Smooth muscle cell of trachea (primary cell): ENCODE results near the gene WDR90. TPM values are rescaled to one million over a fixed set of nuclear protein-coding genes. Genes with fewer than 3 reads are reported as not detected.

Experiments used
- total RNA-seq: library from RNA; depleted of rRNA; stranded (reverse); fragments of >200 nt; gene quantifications from 2 replicates; pipeline ENCODE4 v1.2.1, GENCODE V29; 2014

The WDR90 gene
- 9.4 and 16.3 TPM in 2 replicates for total RNA-seq

DNA sequence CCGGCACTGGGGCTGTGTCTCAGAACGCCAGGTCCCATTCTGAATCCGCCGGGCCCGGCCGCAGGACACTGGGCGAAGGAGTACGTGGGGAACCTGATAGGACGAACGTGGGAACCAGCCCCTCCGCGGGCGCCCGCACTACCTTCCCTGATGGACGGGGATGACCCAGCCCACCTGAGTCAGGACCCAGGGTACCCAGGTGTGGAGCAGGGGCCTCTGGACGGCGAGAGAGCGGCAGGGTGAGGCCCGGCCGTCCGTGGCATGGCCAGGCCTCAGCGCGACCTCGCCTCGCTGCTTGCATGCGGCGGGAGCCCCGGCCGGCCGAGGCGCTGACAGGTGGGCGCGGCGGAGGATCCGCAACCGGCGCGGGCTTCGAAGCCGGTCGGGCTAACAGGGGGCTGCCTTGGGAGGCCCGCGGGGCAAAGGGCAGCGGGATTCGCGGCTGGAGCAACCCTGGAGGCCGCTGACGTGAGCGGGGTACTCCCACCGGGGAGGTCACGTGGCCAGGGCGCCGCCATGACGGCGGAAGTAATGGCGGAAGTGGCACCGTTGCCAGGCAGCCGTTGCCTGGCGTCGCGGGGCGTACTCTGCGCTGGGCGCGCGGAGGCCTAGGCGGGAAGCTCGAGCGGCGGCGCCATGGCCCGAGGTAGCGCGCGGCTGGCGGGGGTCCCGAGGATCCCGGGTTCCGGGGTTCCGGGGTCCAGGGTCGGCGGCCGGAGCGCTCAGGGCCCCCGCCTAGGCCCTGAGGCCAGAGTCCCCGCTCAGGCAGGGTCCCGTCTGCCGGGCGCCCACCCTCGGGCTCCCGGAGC lies at the start of gene WDR90:
Gene WDR90, plus strand, starts transcription at position 585 of the 809 bp plus-strand sequence. Its CDS starts 52 bp downstream, at position 637.

DNA sequence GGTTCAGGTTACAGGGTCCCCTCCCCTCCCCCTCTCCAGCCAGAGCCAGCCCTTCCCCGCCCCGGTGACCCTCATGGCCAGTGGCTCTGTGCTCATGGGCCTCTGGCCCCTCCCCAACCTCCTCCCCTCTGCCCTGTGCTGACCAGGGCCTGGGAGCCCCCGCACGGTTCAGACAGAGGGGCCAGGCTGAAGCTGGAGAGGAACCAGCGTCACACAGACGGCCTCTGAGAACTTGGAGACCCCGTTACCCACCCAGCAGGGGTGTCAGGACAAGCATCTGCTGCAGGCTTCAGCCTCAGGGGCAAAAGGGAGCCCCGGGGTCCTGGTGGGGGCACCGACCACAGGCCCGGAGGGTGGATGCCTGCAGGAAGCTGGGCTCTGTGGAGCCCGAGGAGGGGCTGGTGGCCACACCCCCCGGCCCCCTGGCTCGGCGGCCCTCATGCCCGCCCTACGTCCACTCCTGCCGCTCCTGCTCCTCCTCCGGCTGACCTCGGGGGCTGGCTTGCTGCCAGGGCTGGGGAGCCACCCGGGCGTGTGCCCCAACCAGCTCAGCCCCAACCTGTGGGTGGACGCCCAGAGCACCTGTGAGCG lies 18.3 kb upstream of the WDR90 start, which contains the start of gene WFIKKN1:
Gene WFIKKN1, plus strand, starts transcription at position 171 of the 591 bp plus-strand sequence. Its CDS starts 269 bp downstream, at position 440.

DNA sequence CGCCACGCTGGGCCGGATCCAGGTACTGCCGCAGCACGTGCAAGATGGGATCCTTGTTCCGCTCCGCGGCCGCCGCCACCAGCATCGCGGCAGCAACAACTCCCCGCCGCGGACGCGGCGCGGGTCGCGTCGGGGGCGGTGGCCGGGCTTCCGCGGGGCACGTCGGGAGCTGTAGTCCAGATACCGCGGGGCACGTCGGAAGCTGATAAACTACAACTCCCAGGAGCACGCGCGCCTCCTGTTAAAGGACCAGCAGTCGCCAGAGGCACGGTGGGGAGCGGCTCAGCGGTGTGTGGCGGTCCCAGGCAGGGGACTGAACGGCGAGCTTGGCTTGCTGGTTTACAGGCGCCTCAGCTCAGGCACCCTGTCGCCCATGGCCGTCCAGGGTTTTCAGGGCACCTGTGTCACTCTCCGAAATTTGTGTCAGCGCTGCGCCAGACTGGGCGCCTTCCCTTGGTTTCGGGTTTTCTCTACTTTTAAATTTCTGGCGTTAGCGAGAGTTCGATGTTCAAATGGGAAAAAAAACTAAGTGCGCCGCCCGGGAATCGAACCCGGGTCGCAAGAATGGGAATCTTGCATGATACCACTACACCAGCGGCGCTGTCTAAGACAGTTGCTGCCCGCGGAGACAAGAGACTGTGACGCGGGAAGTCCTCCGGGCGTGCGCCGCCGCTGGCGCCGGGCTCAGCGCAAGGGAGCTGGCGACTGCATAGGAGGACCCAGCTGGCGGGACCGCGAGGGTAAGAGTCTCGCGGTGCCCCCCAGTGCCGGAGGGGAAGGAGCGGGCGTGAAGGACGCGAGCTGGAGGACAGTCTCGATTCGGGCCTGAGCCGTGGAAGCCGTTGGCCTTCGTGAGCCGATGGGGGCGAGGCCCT lies 12.7 kb upstream of the WDR90 start, which contains the start of gene METTL26:
Gene METTL26, minus strand, starts transcription at position 100 of the 875 bp plus-strand sequence. Its CDS starts 15 bp downstream, at position 85.

DNA sequence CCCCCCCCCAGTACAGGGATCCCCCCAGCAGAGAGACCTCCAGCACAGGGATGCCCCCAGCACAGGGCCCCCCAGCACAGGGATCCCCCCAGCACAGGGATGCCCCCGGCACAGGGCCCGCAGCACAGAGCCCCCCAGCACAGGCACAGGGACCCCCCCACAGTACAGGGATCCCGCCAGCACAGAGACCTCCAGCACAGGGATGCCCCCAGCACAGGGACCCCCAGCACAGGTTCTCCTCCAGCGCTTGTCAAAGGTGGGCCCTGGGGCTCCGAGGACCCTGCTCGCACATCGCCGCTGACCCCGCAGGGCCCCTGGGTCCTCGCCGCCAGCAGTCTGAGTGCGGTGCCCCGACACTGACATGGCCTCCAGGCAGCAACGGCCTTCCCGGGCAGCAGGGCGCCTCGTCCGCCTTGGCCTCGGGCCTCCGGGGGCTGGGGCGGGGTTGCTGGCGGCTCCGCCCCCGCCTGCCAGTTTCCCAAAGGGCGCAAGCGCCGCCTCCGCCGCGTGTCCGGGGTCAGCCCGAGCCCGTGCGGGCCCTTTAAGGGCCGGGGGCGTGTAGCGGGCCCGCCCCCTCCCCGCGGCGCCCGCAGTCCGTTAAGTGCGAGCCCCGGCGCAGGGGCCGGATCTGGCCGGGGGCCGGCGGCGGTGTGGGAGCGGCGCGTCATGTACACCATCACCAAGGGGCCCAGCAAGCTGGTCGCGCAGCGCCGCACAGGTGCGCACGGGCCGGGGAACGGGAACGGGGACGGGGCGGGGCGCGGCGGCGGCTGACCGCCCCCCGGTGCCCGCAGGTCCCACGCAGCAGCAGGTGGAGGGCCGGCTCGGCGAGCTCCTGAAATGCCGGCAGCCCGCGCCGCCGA lies 7.6 kb upstream of the WDR90 start, which contains the start of gene MCRIP2:
Gene MCRIP2, plus strand, starts transcription at position 503 of the 863 bp plus-strand sequence. Its CDS starts 164 bp downstream, at position 667.

DNA sequence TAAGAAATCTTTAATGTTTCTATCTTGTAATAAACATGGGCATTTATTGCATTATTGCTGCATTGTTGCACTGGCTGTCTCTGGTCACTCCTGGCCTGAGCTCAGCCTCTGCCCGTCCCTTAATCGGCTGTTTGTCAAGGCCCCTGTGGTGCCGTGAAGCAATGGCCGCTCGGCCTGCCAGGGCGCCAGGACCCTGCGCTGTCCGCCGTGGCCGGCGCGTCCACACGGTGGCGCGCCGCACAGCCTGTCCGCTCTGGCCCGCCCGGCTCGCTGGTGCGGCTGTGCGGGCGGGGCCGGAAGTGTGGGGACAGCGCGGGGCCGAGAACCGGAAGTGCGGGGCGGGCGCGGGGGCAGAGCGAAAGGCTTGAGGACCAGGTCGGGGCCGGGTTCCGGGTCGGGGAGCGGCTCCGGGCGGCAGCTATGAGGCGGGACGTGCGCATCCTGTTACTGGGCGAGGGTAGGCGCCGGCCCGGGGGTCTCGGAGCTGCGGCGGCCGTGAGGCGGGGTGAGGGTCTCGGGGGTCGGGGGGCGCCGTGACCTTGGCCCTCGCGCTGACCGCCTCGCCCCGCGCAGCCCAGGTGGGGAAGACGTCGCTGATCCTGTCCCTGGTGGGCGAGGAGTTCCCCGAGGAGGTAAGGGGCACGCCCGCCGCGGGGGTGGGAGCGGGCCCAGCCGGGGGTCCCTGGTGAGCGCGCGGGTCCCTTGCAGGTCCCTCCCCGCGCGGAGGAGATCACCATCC lies 18.8 kb downstream of the WDR90 start, which contains the start of gene RHOT2:
Gene RHOT2, plus strand, starts transcription at position 353 of the 739 bp plus-strand sequence. Its CDS starts 68 bp downstream, at position 421.

DNA sequence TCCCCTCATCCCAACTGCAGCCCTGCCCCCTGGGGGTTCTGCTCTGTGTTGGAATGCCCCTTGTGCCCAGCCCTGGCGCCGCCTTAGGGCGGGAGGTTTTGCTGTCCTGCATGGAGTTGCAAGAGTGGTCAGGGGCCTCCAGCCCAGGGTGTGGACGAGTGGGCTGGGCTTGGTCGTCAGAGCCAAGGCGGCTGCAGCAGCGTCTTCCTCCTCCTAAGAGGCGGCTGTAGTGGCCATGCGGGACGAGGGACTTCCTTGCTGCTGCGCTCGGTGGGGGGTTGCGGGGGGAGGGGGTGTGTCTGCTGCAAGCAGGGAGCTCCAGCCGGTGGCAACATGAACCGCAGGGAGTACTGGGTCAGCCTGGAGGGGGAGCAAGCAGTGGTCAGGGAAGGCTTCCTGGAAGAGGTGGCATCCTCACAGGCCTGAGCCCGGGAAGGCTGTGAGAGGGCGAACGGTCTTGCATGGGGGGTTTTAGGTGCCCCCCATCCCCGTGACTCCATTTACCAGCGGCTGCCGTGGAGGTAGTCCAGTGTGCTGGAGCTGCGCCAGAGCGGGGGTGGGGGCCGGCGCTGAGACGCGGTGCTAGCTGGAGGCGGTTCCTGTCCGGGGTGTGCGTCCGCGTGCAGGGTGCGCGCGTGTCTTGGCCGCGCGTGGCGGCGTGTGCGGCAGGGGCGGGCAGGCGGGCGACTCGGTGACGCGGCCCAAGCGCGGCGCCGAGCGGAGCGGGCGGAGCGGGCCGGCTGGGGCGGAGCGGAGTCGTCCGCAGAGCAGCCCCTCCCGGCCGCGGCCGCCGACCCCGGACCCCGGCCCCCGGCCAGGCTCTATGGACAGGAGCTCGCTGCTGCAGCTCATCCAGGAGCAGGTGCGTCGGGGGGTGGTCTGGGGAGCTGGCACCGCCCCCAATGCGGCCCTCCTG lies 26.1 kb downstream of the WDR90 start, which contains the start of gene RHBDL1:
Gene RHBDL1, plus strand, starts transcription at position 704 of the 916 bp plus-strand sequence. Its CDS starts 120 bp downstream, at position 824.

DNA sequence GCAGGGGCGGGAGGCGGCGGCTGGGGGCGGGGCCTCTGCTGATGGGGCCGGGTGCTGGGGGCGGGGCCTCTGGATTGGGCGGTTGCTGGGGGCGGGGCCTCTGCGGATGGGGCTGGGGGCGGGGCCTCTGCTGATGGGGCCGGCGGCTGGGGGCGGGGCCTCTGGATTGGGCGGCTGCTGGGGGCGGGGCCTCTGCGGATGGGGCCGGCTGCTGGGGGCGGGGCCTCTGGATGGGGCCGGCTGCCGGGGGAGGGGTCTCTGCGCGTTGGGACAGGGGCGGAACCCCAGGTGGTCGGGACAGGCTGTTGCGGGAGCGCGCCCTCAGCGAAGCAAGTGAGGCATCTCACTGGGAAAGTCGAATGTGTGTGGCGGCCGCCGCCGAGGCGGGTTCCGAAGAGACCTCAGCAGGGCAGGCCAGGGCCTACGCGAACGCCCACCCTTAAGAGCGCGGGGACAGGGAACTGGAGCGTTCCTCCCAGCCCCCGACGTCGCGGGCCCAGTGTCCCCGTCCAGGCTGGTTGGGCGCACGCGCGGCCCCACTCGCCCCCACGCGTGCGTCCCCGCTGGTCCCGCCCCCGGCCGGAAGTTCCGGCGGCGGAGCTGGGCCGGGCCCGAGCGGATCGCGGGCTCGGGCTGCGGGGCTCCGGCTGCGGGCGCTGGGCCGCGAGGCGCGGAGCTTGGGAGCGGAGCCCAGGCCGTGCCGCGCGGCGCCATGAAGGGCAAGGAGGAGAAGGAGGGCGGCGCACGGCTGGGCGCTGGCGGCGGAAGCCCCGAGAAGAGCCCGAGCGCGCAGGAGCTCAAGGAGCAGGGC lies 30.9 kb downstream of the WDR90 start, which contains the start of gene STUB1:
Gene STUB1, plus strand, starts transcription at position 597 of the 811 bp plus-strand sequence. Its CDS starts 116 bp downstream, at position 713.

DNA sequence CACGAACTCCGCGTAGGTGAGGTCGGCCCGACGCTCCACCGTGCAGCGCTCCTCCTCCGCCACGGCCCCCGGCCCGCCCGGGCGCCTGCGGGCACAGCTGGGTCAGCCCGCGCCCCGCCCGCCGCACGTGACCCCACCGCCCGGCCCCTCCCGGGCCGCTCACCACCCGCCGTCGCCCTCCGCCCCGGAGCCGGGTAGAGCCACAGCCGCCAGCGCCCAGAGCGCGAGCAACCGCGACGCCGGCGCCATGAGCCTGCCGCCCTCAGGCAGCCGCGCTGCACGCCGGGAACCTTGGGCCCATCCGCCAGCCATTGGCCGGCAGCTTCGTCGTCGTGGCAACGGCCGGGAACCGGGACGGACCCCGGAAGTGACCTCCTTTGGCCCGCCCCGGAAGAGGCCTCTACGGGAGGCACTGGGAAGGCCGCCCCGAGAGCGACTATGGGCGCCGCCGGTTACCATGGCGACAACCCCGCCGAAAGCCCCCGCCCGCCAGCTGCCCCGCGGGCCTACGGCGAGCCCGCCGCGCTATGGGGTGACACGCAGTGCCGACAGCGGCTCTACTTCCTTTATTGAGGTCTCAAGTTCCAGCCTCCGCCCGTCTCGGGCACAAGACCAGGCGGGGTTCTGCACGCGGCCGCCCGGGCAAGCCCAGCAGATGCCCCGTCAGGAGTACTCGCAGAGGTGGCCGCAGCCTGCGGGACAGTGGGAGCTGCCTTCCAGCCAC lies 35.1 kb downstream of the WDR90 start, which contains the start of gene JMJD8:
Gene JMJD8, minus strand, starts transcription at position 264 of the 724 bp plus-strand sequence. Its CDS starts 15 bp downstream, at position 249.

DNA sequence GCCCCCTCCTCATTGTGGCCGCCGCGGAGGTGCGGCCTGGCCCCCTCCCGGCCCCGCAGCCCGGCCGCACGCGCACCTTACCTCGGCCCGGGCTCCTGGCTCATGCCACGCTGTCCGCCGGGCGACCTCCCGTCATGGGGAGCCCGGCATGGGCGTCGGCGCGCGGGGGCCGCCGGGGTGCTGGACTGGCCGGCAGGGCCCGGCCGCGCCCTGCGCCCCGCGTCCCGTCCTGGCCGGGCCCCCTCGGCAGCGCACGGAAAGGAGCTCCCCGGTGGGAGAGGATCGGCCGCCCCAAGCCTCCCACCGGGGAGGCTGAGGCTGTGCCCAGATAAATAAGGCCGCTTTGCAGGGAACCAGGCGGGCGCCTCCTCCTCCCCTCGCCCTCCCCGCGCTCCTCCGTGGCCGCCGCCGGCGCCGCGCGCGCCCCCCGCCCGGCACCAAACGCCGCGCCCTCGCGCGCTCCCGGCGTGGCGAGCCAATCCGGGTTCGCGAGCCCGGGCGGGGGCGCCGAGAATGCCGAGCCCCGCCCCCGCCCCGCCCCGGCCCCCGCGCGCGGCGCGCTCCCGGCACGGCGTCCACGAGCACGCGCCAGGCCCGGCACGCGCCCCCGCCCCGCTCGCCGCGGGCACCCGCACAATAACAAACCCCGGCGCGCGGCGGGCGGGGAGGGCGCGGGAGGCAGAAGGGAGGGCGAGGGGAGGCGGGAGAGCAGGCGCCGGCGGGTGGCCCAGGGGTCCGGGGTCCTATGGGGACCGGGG lies 56.4 kb downstream of the WDR90 start, which contains the start of gene FBXL16:
Gene FBXL16, minus strand, starts transcription at position 371 of the 758 bp plus-strand sequence. CDS start 8,396 bp downstream, outside the sequence.

DNA sequence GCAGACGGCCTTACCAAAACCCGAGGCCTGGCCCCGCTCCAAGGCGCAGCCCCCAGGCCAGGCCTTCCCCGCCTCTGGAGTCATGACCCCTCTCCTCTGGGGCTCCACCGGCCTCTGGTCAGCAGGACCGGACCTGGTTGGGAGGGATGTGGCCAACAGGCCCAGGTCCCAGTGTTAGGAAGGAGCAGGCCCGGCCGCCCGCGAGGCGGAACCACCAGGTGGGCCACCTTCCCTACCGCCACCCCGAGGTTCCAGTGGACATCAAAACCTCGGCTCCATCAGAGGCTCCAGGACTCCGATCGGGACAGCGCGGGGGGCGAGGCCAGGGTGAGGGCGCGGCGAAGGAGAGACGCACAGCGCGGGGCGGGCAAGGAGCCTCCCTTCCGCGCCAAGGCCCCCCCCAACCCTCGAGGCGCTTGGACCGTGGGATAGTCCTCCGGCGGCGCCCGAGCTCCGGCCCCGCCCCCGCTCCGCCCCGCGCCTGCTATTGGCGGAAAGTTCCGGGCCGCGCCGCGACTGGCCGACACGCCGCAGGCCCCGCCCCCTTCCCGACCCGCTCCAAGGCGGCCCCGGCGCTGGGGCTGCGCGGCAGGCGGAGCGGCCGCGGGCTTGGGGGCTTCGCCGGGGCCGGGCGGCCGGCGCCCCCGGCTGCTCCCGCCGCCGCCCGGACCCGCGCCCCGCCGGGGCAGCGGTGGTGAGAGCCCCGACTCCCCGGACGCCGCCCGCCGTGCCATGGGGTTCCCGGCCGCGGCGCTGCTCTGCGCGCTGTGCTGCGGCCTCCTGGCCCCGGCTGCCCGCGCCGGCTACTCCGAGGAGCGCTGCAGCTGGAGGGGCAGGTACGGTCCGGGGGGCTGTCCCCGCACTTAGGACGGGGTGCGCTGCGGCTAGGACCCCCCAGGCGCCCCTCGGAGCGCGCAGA lies 65.7 kb downstream of the WDR90 start, which contains the start of gene METRN:
Gene METRN, plus strand, starts transcription at position 561 of the 919 bp plus-strand sequence. Its CDS starts 172 bp downstream, at position 733.

Other genes starting within 250 kb of the WDR90 start
- gene DECR2, start 247.5 kb upstream of the WDR90 start, total RNA-seq, result 17.9 and 43.8 TPM in 2 replicates
- 20.8 and 30.6 TPM in 2 replicates for gene RAB11FIP3, start 223.7 kb upstream of the WDR90 start, total RNA-seq
- 33.5 and 52.9 TPM in 2 replicates for gene CAPN15, start 121.7 kb upstream of the WDR90 start, total RNA-seq
- gene PRR35, start 89.0 kb upstream of the WDR90 start, total RNA-seq, result not detected in 2 replicates
- 3.1 and 4.7 TPM in 2 replicates for gene NHLRC4, start 82.4 kb upstream of the WDR90 start, total RNA-seq
- gene PIGQ, start 79.4 kb upstream of the WDR90 start, total RNA-seq, result 32.3 and 38.7 TPM in 2 replicates
- gene RAB40C, start 59.3 kb upstream of the WDR90 start, total RNA-seq, result 13.2 and 17.4 TPM in 2 replicates
- gene WFIKKN1, start 18.4 kb upstream of the WDR90 start, total RNA-seq, result 0.29 and 0.50 TPM in 2 replicates
- gene METTL26, start 13.1 kb upstream of the WDR90 start, total RNA-seq, result 91.2 and 122 TPM in 2 replicates
- 11.8 and 20.3 TPM in 2 replicates for gene MCRIP2, start 7.5 kb upstream of the WDR90 start, total RNA-seq
- gene RHOT2, start 18.8 kb downstream of the WDR90 start, total RNA-seq, result 51.6 and 57.7 TPM in 2 replicates
- 4.8 and 9.4 TPM in 2 replicates for gene RHBDL1, start 26.3 kb downstream of the WDR90 start, total RNA-seq
- 126 and 174 TPM in 2 replicates for gene STUB1, start 31.0 kb downstream of the WDR90 start, total RNA-seq
- gene JMJD8, start 35.0 kb downstream of the WDR90 start, total RNA-seq, result 31.0 and 55.1 TPM in 2 replicates
- 8.3 and 10.3 TPM in 2 replicates for gene WDR24, start 41.0 kb downstream of the WDR90 start, total RNA-seq
- 0.17 and 0.29 TPM in 2 replicates for gene FBXL16, start 56.4 kb downstream of the WDR90 start, total RNA-seq
- 57.7 and 136 TPM in 2 replicates for gene METRN, start 65.8 kb downstream of the WDR90 start, total RNA-seq
- gene ANTKMT, start 71.8 kb downstream of the WDR90 start, total RNA-seq, result 31.3 and 37.1 TPM in 2 replicates
- 1.6 and 3.8 TPM in 2 replicates for gene CCDC78, start 77.1 kb downstream of the WDR90 start, total RNA-seq
- gene HAGHL, start 77.7 kb downstream of the WDR90 start, total RNA-seq, result 16.4 and 21.5 TPM in 2 replicates
- 27.3 and 44.3 TPM in 2 replicates for gene CIAO3, start 91.6 kb downstream of the WDR90 start, total RNA-seq
- gene MSLN, start 111.4 kb downstream of the WDR90 start, total RNA-seq, result 0.17 TPM in 1 of 2 replicates, not detected in the other
- gene RPUSD1, start 139.0 kb downstream of the WDR90 start, total RNA-seq, result 20.5 and 29.6 TPM in 2 replicates
- 6.9 and 18.3 TPM in 2 replicates for gene CHTF18, start 139.3 kb downstream of the WDR90 start, total RNA-seq
- gene GNG13, start 151.4 kb downstream of the WDR90 start, total RNA-seq, result not detected in 2 replicates